IMR-90 (cell line): ENCODE results near the gene MGRN1.

Experiments used
- CEBPB ChIP-seq: IDR thresholded peaks from 2 replicates; pipeline ENCODE4 v1.6.1; 2012; ENCODE audit warnings: low read depth, low read length, improper control_type of control experiment
- CTCF ChIP-seq: conservative IDR thresholded peaks from 2 replicates; pipeline ENCODE4 v1.5.1; 2012; ENCODE audit warnings: mild to moderate bottlenecking, low read depth, low read length, improper control_type of control experiment
- MAFK ChIP-seq: IDR thresholded peaks from 2 replicates; pipeline ENCODE4 v1.6.1; 2012; ENCODE audit warnings: low read depth, low read length, improper control_type of control experiment
- MAZ ChIP-seq: IDR thresholded peaks from 2 replicates; pipeline ENCODE4 v1.6.1; 2012; ENCODE audit warnings: low read depth, mild to moderate bottlenecking, low read length, improper control_type of control experiment, moderate library complexity, borderline replicate concordance
- MXI1 ChIP-seq: IDR thresholded peaks from 2 replicates; pipeline ENCODE4 v1.6.1; 2012; ENCODE audit warnings: low read depth, mild to moderate bottlenecking, low read length, moderate library complexity, borderline replicate concordance
- POLR2A ChIP-seq: IDR thresholded peaks from 2 replicates; pipeline ENCODE4 v1.6.1; 2012; ENCODE audit warnings: mild to moderate bottlenecking, low read depth, low read length
- RAD21 ChIP-seq: IDR thresholded peaks from 2 replicates; pipeline ENCODE4 v1.6.1; 2012; ENCODE audit warnings: low read length, improper control_type of control experiment
- RCOR1 ChIP-seq: IDR thresholded peaks from 2 replicates; pipeline ENCODE4 v1.6.1; 2012; ENCODE audit warnings: mild to moderate bottlenecking, low read length, improper control_type of control experiment; ENCODE audit not compliant: insufficient replicate concordance
- RFX5 ChIP-seq: IDR thresholded peaks from 2 replicates; pipeline ENCODE4 v1.8.0; 2012; ENCODE audit warnings: low read depth, mild to moderate bottlenecking, low read length, moderate library complexity

- TF ChIP-seq MAZ, result no peak
- no peak for TF ChIP-seq POLR2A
- no peak for TF ChIP-seq CTCF
- no peak for TF ChIP-seq RCOR1
- no peak for TF ChIP-seq MXI1
- no peak for TF ChIP-seq CEBPB
- TF ChIP-seq RAD21, result no peak
- no peak for TF ChIP-seq MAFK
- TF ChIP-seq RFX5, result no peak
These were observed 49.5 kb upstream of the MGRN1 start for GRCh38 chr16:4574919-4575705.
